WERI-Rb-1 (cell line): ENCODE results near the gene FRMD4A.

Experiments
- DNase-seq: peaks from one replicate; pipeline ENCODE4 v3.0.0-alpha.2; 2020
- H3K27ac ChIP-seq: fragments of 250-450 bp; sonication (Bioruptor Pico); 2 replicates; pipeline ENCODE4 v1.5.1; 2020; ENCODE audit warnings: mild to moderate bottlenecking, moderate library complexity
- H3K27me3 ChIP-seq: fragments of 250-450 bp; sonication (Bioruptor Pico); 2 replicates; pipeline ENCODE4 v1.5.1; 2021; ENCODE audit warnings: mild to moderate bottlenecking, low read depth, moderate library complexity; ENCODE audit not compliant: insufficient read depth, severe bottlenecking
- H3K36me3 ChIP-seq: fragments of 250-450 bp; sonication (Bioruptor Pico); 2 replicates; pipeline ENCODE4 v1.5.1; 2020; ENCODE audit warnings: mild to moderate bottlenecking, moderate library complexity
- H3K4me3 ChIP-seq: 2 replicates; pipeline ENCODE4 v1.5.1; 2011; ENCODE audit warnings: low read depth, mild to moderate bottlenecking, control low read depth, low read length
- H3K9me3 ChIP-seq: fragments of 250-450 bp; sonication (Bioruptor Pico); 2 replicates; pipeline ENCODE4 v1.5.1; 2021; ENCODE audit warnings: mild to moderate bottlenecking, moderate library complexity; ENCODE audit not compliant: severe bottlenecking
- CTCF ChIP-seq: IDR thresholded peaks from 2 replicates; pipeline ENCODE4 v1.5.1; 2011; ENCODE audit warnings: low read depth, mild to moderate bottlenecking, control low read depth, inconsistent platforms, low read length

FRMD4A gene

GRCh38 chr10:13709931-13710650, 620.6 kb downstream of the FRMD4A start:
- Histone ChIP-seq H3K9me3 (no peaks in the 10 kb centered on the region), H3K4me3 (no peak overlapping the region), H3K36me3 (no peaks in the 10 kb centered on the region), H3K27ac (no peak overlapping the region), H3K27me3 (no peaks in the 10 kb centered on the region)
- no peak for DNase-seq
- TF ChIP-seq CTCF, result no peak

- Histone ChIP-seq H3K27ac (no peak overlapping the region), H3K4me3 (no peak overlapping the region), H3K27me3 (no peaks in the 10 kb centered on the region), H3K36me3 (no peaks in the 10 kb centered on the region), H3K9me3 (no peaks in the 10 kb centered on the region)
- no peak for TF ChIP-seq CTCF
- no peak for DNase-seq
Observed at GRCh38 chr10:13708256-13708990, 622.3 kb downstream of the FRMD4A start.

GRCh38 chr10:13707156-13707881, 623.4 kb downstream of the FRMD4A start:
- no peak overlapping the region for H3K27ac ChIP-seq
- DNase-seq, result no peak

GRCh38 chr10:13706604-13707003, 624.1 kb downstream of the FRMD4A start:
- no peak overlapping the region for H3K27ac ChIP-seq

More at GRCh38 chr10:13707156-13707881, 623.4 kb downstream of the FRMD4A start:
- Histone ChIP-seq H3K4me3 (no peak overlapping the region), H3K9me3 (no peaks in the 10 kb centered on the region), H3K27me3 (no peaks in the 10 kb centered on the region), H3K36me3 (no peaks in the 10 kb centered on the region)
- no peak for TF ChIP-seq CTCF

GRCh38 chr10:13706175-13706574, 624.5 kb downstream of the FRMD4A start:
- H3K4me3 ChIP-seq, result no peak overlapping the region

More at GRCh38 chr10:13706604-13707003, 624.1 kb downstream of the FRMD4A start:
- no peak for DNase-seq
- Histone ChIP-seq H3K4me3 (no peak overlapping the region), H3K36me3 (no peaks in the 10 kb centered on the region), H3K27me3 (no peaks in the 10 kb centered on the region), H3K9me3 (no peaks in the 10 kb centered on the region)
- TF ChIP-seq CTCF, result no peak

More at GRCh38 chr10:13706175-13706574, 624.5 kb downstream of the FRMD4A start:
- no peaks in the 10 kb centered on the region for H3K9me3 ChIP-seq
- no peak for TF ChIP-seq CTCF
- H3K36me3 ChIP-seq, result no peaks in the 10 kb centered on the region
- no peaks in the 10 kb centered on the region for H3K27me3 ChIP-seq
- no peak overlapping the region for H3K27ac ChIP-seq
- no peak for DNase-seq
